Naive thymus-derived CD8-positive, alpha-beta T cell (primary cell): ENCODE data around the gene ZC3H11A. TPM values are rescaled to one million over a fixed set of nuclear protein-coding genes. Genes with fewer than 3 reads are reported as not detected.

Source experiments
- polyA plus RNA-seq, 3 donors: library from polyadenylated mRNA; unstranded; fragments of 300-500 nt; fragmentation: Illumina TruSeq; gene quantifications; one replicate each; pipeline ENCODE4 v1.2.3, GENCODE V29; 2021
- total RNA-seq, 8 experiments: library from RNA in 2 of 8; stranded (reverse) in 2 of 8; gene quantifications; one replicate each; pipeline ENCODE4 v1.2.3 and lab custom pipeline; 2021 to 2026

ZC3H11A gene
- total and polyA plus RNA-seq, 5 experiments from 2014 or later = 47.7 to 133 (median 57.8) TPM

Other genes starting within 250 kb of the ZC3H11A start
- gene ATP2B4, start 168.8 kb upstream of the ZC3H11A start, total RNA-seq = 10 to 100 TPM; 46.8 to 49.5 TPM
- 10 to 100 TPM in 1 of 3 donors, 1 to 10 TPM in 2; 4.3 to 17.4 (median 5.3) TPM for gene ATP2B4, start 168.8 kb upstream of the ZC3H11A start, polyA plus RNA-seq
- gene LAX1, start 30.4 kb upstream of the ZC3H11A start, total RNA-seq = 10 to 100 TPM; 25.1 to 28.0 TPM
- 10 to 100 TPM; 18.1 to 29.2 (median 18.4) TPM for gene LAX1, start 30.4 kb upstream of the ZC3H11A start, polyA plus RNA-seq
- gene ZBED6, start within 50 bp of the ZC3H11A start, total RNA-seq = 10 to 100 TPM; 30.3 to 32.0 TPM
- 1 to 10 TPM; 1.1 to 1.2 (median 1.1) TPM for gene ZBED6, start within 50 bp of the ZC3H11A start, polyA plus RNA-seq
- gene SNRPE, start 66.0 kb downstream of the ZC3H11A start, total RNA-seq = 10 to 100 TPM; 85.9 to 89.6 TPM
- 100 to 1,000 TPM; 223 to 281 (median 249) TPM for gene SNRPE, start 66.0 kb downstream of the ZC3H11A start, polyA plus RNA-seq